PC-3 (cell line): ENCODE measurements around the gene SNURF.

Experiments
- EZH2 ChIP-seq: fragments of 300-600 bp; sonication (generic); IDR thresholded peaks from one replicate; pipeline ENCODE4 v1.6.1; 2017; ENCODE audit warnings: antibody characterized with exemption, mild to moderate bottlenecking, low read length; ENCODE audit not compliant: unreplicated experiment
- EZH2phosphoT487 ChIP-seq: fragments of 300-600 bp; sonication (generic); IDR thresholded peaks from 2 replicates; pipeline ENCODE4 v1.6.1; 2018; ENCODE audit warnings: mild to moderate bottlenecking, antibody characterized with exemption, low read length, borderline replicate concordance
- TF ChIP-seq, protein P1 (sequence below): fragments of 300-600 bp; sonication (generic); conservative IDR thresholded peaks from 2 replicates; pipeline ENCODE4 v1.5.1; 2017; ENCODE audit warnings: antibody characterized with exemption, low read depth, mild to moderate bottlenecking, low read length

DNA sequence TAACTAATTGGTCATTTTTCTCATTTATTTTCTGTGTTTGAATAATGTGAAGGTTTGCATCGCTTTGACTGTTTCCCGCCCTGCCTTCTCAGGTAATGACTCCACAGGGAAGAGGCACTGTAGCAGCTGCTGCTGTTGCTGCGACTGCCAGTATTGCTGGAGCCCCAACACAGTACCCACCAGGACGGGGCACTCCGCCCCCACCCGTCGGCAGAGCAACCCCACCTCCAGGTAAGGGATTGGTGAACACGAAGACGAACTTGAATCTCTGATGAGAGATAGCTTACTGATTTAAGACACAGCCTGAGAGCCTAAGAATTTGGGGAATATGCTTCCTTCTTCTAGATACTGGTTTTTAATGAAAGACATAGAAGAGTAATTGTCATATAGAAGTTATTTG lies 22.9 kb downstream of the SNURF start:
- TF ChIP-seq, protein P1, sequence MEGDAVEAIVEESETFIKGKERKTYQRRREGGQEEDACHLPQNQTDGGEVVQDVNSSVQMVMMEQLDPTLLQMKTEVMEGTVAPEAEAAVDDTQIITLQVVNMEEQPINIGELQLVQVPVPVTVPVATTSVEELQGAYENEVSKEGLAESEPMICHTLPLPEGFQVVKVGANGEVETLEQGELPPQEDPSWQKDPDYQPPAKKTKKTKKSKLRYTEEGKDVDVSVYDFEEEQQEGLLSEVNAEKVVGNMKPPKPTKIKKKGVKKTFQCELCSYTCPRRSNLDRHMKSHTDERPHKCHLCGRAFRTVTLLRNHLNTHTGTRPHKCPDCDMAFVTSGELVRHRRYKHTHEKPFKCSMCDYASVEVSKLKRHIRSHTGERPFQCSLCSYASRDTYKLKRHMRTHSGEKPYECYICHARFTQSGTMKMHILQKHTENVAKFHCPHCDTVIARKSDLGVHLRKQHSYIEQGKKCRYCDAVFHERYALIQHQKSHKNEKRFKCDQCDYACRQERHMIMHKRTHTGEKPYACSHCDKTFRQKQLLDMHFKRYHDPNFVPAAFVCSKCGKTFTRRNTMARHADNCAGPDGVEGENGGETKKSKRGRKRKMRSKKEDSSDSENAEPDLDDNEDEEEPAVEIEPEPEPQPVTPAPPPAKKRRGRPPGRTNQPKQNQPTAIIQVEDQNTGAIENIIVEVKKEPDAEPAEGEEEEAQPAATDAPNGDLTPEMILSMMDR = no peak
- TF ChIP-seq EZH2 (no peak), EZH2phosphoT487 (no peak)
